Measurements from ENCODE around the gene SIX2.

DNA sequence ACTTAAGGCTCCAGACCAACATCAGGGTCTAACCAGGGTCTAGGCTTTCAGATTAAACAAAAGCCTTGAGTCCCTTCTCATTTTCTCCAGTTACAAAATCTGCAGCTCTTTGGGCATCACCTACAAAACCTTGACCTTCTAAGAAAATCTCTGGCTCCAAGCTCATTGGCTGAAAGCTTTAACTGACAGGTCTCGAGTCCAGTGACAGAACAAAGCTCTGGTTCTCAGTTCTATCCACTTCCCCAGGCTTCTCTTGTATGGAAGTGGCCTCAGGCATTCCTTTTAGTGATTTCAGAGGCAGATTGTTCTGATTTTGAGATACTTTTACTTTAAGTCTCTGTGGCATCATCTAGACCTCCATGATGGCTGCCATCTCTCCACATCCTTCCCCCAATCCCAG, 11.3 kb downstream of the SIX2 start:
- TF ChIP-seq CTCF (IDR thresholded peaks at IDR 0.05) (no peak), ZFX (IDR thresholded peaks at IDR 0.05; ENCODE audit: borderline replicate concordance) (no peak)

Measured in 22Rv1 (cell line).